Dedifferentiated amniotic fluid mesenchymal stem cell (primary cell): ENCODE measurements around the gene ITPR2.
A peak's percentile ranks its signal among the peaks of the same experiment; 100 is the strongest.
"Not testable (repeated sequence)": the region's sequence is repeated elsewhere in the genome, so short reads cannot be mapped to it uniquely, and the experiment has no call there.

Experiments
- DNase-seq: peaks from one replicate; pipeline ENCODE4 v3.0.0-alpha.2; 2016; ENCODE audit errors: extremely low spot score

Gene ITPR2

DNA sequence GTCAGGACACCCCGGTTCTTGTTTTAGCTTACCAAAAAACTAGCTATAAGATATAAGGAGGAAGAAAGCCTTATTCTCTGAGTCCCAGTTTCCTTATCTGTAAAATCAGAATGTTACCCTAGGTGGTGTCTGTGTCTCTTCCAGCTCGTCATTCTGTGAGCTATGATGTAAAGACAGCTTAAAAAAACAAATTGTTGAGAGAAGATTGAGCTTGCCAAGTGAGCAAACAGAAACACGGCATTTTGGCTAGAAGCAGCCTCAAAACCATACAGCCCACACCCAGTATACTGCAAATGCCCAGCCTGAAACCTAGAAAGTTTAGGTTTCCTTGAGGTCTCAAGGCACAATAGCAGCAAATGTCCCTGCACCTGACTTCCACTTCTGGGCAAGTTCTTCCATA lies 486.3 kb downstream of the ITPR2 start:
- peak; percentile 18 for DNase-seq

DNA sequence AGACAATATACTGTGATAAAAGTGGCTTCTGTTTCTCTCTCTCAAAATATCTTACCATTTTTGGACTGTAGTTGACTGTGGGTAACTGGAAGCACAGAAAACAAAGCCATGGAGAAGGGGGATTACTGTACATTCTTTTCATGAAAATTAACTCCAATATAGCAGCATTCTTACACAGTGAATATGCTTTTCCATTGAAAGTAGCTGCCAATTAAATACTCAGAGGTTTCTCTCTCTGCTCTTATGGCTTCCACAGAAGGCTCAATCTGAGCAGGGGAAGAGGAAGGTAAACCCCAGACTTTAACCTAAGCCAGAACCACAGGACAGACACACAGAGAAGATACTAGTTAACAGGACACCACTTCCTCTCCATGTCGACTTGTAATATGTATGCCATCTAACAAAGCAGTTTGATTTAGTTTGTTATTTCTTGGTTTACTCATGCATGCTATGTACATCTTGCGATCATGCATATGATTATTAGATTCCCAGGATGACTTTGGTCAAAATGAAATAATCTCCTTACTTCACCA lies 487.5 kb downstream of the ITPR2 start:
- no peak for DNase-seq

DNA sequence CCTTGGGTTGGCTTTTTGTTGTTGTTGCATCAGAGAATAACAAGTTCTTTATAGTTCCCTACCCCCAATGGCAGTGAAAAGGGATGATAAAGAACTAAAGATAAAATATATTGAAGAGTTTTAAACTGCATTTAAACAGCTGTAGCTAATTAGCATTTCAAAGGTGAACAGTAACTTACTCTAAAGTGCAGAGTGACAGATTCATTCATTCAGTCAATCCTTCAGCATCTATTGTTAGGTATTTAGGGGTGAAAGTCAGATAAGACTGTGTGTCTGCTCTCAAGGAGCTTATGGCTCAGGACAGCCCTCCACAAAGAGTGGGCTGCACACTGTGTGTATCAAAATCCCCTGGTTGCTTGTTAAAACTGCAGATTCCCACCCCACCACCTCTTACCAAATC lies 491.5 kb downstream of the ITPR2 start:
- DNase-seq = no peak

DNA sequence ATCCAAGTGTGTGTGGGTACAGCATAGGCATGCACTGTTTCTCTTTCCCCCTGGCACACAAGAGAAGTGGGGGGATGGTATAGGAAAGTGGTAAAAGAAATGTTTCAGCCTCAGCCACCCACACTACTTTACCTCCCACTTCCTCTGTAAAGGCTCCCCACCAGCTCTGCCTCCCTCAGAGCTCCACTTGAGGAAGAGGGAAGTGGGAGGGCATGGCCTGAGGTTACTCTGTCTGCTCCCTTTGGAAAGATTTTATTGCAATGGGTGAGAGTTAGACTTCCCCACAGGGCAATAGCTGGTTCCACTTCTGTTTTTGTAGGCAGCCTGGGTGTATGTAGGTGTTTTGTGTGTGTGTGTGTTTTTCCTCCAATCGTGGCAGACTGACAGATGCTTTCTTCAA lies 492.3 kb downstream of the ITPR2 start:
- no peak for DNase-seq

DNA sequence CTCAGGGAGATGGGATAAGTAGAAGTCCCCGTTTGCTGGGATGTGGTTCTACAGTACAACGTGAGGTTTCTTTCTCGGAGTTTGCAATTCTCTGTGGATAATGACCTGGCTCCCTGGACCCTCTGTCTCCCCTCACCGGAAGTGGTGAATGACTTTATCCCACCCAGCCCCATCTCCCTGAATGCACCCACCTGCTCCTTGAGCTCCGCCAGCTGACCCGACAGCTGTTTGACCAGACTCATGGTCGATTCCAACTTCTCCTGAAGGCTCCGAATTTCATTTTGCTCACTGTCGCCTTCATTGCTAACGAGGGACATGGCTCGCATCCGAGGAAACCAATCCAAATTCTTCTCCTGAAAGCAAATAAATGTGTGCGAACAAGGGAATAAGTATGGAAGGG lies 493.0 kb downstream of the ITPR2 start:
- no peak for DNase-seq

DNA sequence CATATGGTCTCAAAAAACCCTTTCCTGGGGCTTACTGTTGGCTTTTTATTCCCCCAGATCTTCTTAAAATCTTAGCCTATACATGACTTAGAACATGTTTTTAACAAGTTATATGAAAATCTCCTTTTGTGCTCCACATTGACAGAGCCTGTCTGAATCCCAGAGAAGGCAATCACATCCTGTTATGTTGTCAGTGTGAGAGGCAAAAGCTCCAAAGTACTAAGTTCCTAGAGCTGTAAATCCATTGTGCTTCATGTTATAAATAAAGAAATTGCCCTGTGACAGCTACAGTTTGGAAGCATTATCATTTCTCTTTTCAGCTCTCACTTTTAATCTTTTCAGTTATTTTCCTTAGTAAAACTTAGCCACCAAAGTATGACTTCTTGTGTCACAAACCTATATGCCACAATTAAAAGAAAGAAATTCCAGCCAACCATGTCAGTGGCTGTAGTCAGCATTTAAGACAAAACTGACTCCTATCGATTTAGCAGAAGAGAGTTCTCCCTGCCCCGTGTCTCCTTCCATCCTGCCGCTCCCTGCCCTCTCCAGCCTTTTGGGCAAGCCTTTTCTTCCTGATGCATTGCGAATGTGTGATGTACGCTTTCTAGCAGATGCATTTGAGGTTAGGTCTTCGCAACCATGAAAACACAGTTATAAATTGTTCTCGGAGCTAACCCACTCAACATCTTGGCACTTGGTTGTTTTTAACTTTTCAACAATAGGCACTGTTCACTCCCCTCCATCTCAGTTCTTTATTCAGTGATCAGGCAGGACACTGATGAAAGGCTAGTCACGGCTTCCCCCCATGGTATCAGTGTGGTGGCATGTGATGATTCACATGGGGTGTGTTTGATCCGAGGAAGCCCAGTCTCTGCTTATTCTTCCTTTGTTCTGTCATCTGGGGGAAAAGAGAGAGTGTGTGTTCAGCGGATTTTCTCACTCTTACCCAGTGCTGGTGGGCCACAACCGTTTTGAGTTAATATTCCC lies 494.1 kb downstream of the ITPR2 start:
- DNase-seq = no peak

DNA sequence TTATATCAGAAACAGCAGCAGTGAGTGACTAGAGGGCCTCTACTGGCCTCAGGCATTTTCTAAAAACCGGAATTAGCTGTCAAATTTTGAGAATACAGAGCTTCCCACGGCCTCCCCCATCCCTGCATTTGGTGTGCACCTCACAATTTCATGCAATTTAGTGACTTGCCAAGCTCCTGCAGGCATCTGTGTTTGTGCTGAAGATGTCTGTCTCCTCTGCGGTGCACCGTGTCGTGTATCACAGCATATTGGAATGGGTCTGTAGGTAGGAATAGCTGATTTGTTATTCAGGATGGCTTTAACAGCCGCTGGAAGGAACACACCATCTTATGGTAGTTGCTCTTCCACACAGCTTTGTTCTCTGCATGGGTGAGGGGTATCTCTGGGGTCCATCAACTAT lies 497.3 kb downstream of the ITPR2 start:
- no peak for DNase-seq

DNA sequence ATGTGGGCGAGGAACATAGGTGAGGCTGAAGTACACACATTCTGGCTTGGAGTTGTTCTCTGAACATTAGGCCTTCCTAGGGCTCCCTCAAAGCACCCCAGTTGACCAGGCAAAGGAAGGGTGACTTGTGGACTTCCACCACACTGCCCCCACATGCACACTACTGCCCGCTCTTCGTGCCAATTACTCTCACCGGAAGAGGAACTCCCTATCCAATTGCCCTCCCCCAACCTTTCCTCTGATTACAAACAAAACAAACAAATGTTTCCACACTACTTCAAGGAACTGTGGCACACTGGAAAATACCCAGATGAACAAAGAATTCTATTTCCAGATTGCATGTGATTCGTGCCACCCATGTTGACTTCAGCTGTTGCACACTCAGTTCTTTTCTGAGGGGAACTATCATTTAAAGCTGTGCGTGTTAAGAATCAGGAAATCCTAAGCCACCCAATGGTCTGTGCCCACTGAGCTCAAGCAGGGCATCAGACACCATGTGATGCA lies 498.3 kb downstream of the ITPR2 start:
- DNase-seq = no peak

DNA sequence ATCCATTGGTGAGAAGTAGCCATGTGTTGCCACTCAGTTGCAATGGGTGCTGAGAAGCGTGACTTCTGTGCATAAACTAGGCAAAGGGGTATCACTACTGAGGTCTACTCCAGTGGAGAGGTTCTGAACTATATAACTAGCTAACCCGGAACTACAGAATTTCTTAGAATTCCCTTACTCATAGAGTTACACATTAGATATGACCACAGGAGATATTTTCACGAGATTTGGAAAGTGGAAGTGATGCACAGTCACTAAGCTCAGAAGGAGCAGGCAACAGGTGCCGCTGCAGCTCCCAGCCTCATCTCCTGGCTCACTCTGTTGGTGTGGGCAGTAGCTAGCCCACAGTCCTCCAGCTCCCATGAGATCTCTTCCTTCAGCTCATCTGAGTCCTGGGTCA lies 501.0 kb downstream of the ITPR2 start:
- DNase-seq = no peak

DNA sequence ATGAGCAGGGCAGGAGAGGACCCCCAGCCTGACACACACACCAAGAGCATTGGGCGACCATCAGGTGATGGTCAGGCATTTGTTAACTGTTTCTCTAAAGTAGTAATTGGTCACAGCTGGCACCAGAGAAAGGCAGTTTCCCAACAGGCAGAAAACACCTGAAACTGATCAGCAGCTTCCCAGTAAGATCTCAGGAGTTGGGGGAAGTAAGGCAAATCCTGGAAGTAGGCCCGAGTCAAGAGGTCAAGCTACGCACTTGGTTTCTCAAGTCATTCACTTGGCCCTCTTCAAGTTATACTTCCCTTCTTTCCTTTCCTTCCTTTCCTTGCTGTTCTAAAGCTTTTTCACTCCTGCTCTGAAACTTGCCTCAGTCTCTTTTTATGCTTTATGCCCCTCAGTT lies 501.9 kb downstream of the ITPR2 start:
- DNase-seq = no peak

DNA sequence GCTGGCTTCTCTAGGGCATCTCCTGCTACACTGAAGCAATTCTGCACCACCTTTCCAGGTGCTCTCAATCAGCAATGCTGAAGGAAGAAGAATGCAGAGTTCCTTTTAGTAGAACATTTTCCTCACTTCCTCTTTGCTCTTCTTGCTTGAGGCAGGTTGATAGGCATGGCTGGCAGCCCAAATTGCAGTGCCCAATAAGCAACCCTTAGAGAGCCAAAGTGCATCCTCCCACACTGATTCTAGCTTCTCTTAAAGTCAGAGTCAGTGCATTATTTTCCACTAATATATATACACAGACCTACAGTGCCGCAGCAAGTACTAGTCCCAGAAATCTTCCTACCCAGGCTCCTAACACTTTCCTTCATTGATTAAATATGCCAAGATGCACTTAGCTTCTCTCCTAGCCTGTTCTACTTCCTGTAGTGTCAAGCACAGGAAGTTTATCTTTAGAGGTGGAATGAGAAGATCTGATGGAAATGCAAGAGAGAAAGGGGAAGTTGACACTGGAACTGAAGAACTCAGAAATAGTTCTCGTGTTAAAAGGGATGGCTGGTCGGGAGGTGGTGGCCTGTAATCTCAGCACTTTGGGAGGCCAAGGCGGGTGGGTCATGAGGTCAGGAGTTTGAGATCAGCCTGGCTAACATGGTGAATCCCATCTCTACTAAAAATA lies 504.9 kb downstream of the ITPR2 start:
- DNase-seq = no peak

DNA sequence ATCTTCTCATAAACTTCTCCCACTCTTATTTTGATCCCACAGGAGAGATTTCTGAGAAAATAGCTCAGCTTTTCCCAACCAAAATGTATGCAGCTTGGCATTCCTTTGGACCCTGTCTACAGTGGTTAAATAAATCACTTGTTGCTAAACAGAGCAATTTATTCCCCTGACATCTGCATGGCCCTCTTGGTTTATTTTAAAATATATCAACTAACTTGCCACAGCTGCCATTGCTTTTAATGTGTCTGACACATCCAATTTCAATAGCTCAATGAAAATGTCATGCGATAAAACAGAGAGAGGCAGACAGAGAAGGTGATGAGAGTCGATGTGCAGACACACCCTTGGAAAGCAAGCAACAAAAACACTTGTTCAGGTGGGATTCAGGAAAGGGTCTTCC lies 509.3 kb downstream of the ITPR2 start:
- DNase-seq = no peak

DNA sequence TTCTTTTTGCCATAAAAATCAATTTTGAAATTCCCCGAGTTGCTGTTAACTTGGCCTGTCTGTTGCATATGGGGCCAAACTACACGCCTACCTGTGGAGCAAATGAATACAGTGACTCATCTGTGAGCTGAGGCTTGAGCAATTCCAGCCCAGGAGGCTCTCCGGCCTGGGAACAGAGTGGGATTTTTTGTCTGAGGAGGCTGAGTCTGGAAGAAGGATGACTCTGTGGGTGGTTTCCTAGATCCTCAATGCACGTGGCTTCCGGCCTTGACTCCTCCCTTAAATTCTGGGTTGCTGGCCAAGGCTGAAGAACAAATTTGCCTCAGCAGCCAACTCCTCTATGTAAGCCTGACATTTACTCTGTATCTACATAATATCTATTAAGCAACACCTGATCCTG lies 513.5 kb downstream of the ITPR2 start:
- no peak for DNase-seq

DNA sequence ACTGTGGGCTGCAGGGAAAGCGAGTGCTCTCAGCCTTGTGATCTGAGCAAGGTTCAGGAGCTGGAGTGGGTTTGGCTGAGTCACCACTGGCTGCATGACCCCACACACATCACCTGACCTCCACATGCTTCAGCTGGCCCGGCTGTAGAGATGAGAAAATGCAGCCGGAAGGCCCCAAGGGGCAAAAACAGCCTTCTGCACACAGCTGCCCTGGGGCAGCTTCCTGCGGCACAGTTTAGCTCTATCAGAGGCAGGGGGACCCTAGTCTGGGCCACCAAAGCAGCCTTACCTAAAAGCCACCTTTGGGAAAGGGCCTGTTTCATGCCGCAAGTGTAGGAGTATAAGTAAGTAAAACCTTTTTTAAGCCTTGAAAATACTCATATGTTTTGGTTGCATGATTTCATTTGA lies 514.3 kb downstream of the ITPR2 start:
- no peak for DNase-seq

DNA sequence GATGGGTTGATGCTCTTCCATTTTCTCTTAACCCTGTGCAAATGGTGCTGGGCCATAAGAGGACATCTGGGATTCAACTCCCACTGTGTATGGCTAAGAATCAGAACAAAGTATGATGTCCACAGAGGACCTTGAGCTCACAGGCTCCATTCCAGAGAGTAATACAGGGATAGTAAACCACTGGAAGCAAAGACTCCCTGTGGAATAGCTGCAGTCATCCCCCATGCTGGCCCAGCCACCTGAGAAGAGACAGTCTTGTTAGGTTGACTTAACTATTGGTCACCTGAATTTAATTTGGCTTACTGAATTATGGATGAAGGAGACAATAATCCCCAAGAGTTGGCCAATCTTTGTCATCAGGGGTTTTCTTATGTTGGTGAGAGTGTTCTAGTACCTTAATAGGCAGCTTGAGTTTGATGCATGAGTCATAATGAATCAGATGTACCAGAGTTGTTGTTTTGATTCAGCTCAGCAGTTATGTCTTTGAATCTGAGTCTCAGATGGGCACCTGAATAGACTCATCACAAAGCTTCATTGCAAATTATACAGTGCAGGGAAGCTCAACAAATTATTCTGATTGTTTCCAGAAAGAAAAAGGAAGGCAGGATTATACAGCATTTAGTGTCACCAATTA lies 514.9 kb downstream of the ITPR2 start:
- DNase-seq = no peak

DNA sequence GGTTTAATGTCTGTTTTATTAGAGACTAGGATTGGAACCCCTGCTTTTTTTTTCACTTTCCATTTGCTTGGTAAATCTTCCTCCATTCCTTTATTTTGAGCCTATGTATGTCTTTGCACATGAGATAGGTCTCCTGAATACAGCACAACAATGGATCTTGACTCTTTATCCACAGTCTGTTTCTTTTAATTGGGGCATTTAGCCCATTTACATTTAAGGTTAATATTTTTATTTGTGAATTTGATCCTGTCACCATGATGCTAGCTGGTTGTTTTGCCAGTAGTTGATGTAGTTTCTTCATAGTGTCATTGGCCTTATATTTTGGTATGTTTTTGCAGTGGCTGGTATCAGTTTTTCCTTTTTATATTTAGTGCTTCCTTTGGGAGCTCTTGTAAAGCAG lies 518.9 kb downstream of the ITPR2 start:
- DNase-seq = not testable (repeated sequence)

DNA sequence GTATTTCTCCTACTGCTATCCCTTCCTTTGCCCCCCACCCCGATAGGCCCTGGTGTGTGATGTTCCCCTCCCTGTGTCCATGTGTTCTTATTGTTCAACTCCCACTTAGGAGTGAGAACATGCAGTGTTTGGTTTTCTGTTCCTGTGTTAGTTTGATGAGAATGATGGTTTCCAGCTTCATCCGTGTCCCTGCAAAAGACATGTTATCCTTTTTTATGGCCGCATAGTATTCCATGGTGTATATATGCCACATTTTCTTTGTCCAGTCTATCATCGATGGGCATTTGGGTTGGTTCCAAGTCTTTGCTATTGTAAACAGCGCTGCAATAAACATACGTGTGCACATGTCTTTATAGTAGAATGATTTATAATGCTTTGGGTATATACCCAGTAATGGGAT lies 522.5 kb downstream of the ITPR2 start:
- DNase-seq = not testable (repeated sequence)

DNA sequence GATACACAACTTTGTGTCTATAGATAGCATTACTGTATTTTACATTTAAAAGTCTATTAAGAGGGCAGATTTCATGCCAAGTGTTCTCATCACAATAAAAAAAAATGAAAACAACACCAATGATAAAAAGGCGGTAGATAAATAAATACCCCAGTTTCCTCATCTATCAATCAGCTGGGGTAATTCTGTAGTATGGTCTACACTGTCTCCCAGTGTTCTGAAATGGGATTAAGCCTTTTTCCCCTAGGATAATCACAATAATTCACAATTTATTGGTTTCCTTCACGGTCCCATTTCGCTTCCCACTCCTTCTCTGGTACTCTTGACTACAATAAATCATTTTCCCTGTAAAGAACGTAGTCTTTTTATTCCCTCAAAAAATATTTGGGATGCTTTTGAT lies 523.4 kb downstream of the ITPR2 start:
- no peak for DNase-seq

DNA sequence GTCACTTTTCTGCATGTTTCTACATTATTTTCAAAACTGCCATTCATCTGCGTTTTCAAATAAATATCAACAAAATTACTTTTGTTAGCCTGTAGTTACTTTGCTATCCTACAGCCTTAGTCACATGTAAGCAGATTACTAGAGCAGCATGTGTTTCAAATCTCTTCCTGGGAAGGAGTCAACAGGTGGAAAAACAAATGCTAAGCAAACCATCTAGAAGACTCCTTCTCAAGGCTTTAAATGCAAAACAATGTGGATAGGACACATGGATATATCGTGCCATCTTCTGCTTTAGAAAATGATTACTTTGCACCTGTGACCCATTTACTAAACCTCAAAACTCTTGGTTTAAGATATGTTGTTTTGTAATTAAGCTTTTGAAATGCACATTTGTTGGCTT lies 528.7 kb downstream of the ITPR2 start:
- no peak for DNase-seq

DNA sequence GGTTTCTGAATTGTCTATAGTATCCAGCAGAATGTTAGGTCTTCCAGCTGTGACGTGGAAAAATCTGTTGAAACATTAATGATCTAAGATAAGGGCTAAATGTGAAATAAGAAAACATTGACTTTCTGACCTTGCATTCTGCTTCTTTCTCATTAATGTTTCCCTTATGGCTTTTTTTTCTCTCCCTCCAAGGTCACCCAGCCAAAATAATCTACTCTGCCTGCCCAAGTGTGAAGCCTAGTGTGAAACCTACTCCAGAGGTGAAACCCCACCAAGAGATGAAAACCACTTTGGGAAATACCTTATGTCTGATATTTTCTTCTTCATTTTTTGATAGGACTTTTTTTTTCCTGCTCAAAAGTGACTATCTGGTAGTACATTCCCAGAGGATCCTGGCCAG lies 529.6 kb downstream of the ITPR2 start:
- no peak for DNase-seq

DNA sequence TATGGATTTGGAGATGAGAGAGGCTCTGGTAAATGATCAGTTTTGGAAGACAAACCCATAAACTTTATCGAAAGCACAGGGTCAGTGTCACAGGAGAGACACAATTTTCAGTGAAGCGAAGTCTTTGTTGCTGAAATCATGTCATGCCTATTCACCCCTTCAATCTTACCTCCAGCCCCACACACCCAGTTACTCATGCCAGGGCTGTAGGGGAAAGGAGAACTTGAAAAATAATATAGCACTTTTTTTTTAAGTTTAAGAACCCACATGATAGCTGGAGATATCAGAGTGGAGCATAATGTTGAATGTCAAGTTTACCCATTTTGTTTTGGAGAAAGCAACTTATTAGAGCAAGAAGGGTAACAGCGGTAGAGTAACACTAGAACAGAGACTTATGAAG lies 530.2 kb downstream of the ITPR2 start:
- DNase-seq = no peak

DNA sequence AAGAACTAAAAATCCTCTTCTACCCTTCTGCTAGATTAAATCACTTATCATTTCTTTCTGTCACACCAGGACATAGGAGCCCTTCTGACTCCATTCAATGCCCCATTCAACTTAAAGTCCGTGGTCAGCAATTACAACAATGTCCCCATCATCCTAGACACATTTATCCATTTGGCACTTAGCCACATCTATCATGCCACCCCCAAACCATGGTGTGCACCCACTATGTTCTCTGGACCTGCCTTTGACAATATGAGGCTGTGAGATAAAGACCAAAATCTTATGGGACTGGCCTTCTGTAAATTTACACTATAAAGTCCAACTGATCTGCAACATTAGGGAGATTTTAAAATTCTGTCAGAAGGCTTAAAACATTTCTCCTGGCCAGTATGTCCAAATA lies 533.2 kb downstream of the ITPR2 start:
- DNase-seq = no peak
